Transverse colon (tissue), 4 donors: ENCODE results near the gene SLCO4A1. TPM values are rescaled to one million over a fixed set of nuclear protein-coding genes. Genes with fewer than 3 reads are reported as not detected.
A peak's percentile ranks its signal among the peaks of the same experiment; 100 is the strongest.

Experiments used
- DNase-seq: peaks from one replicate; pipeline ENCODE4 v3.0.0-alpha.2; 2019
- H3K27ac ChIP-seq, 4 donors: fragments of 200-600 bp; sonication (generic); 2 replicates each; pipeline ENCODE4 v1.5.1; 2016 to 2018; ENCODE audit warnings: inconsistent platforms in 4 of 4
- H3K27me3 ChIP-seq: fragments of 200-600 bp; sonication (generic); 2 replicates; pipeline ENCODE4 v1.5.1; 2017; ENCODE audit warnings: inconsistent platforms
- H3K36me3 ChIP-seq, 4 donors: fragments of 200-600 bp; sonication (generic); 2 replicates each; pipeline ENCODE4 v1.5.1; 2017 to 2019; ENCODE audit warnings: inconsistent platforms in 4 of 4
- H3K4me1 ChIP-seq, 4 donors: fragments of 200-600 bp; sonication (generic); 2 replicates each; pipeline ENCODE4 v1.5.1; 2017 to 2020; ENCODE audit warnings: inconsistent platforms in 4 of 4
- H3K4me3 ChIP-seq, 4 donors: fragments of 200-600 bp; sonication (generic); 1 replicate in 1 of 4; 2 replicates in 3 of 4; pipeline versions ENCODE4 v1.5.1 to v1.6.1; 2017 to 2019; ENCODE audit warnings: inconsistent platforms in 4 of 4
- H3K9me3 ChIP-seq, 2 donors: fragments of 200-600 bp; sonication (generic); 2 replicates each; pipeline ENCODE4 v1.5.1; 2017 to 2019; ENCODE audit warnings: inconsistent platforms in 2 of 2
- CTCF ChIP-seq, 5 experiments: fragments of 200-600 bp in 3 of 5; fragments of 450-650 bp in 2 of 5; sonication (generic) in 3 of 5; IDR thresholded peaks; 1 replicate in 2 of 5; 2 replicates in 3 of 5; pipeline ENCODE4 v1.5.1; 2016 to 2017; ENCODE audit warnings: antibody characterized with exemption in 5 of 5, inconsistent platforms in 3 of 5, mild to moderate bottlenecking in 2 of 5, moderate library complexity in 1 of 5
- EP300 ChIP-seq: sonication (generic); formaldehyde crosslinking; IDR thresholded peaks from one replicate; pipeline ENCODE4 v1.6.1; 2017; ENCODE audit warnings: antibody characterized with exemption, low read depth
- POLR2A ChIP-seq: fragments of 450-650 bp; IDR thresholded peaks from one replicate; pipeline ENCODE4 v1.6.1; 2016; ENCODE audit warnings: antibody characterized with exemption, mild to moderate bottlenecking, moderate library complexity
- POLR2AphosphoS5 ChIP-seq, 3 donors: sonication (generic); formaldehyde crosslinking; IDR thresholded peaks; one replicate each; pipeline ENCODE4 v1.6.1; 2016; ENCODE audit warnings: antibody characterized with exemption in 3 of 3
- WGBS, 2 donors: methylation state at CpG; one replicate each; pipeline ENCODE4 v1.1.5; 2018; ENCODE audit warnings: low coverage in 1 of 2; 5-methylcytosine and 5-hydroxymethylcytosine counted together
- in situ Hi-C, 4 donors: fragments of 200-750 bp; cut with MboI; loops; one replicate each; pipeline versions ENCODE4 v1.15.0 to v1.15.1; 2017; ENCODE audit warnings: low sequenced_read_pairs in 3 of 4, low pct_ligation_motif_present in 1 of 4, low pct_unique_long_range_greater_than_20kb in 1 of 4
- intact Hi-C: fragments of 100-400 bp; cut with DNase I; formaldehyde crosslinking; loops from one replicate; pipeline ENCODE4 v1.15.1; 2023; ENCODE audit warnings: low total_unique reads
- total RNA-seq, 4 donors: library from RNA; depleted of rRNA; stranded (reverse); fragments of >200 nt; gene quantifications; one replicate each; pipeline ENCODE4 v1.1.0, GENCODE V29; 2016

Gene SLCO4A1
- total RNA-seq, 4 donors from 2014 or later: 13.7 to 375 (median 60.0) TPM

- no peak for DNase-seq
- no peak overlapping the region for H3K4me3 ChIP-seq
- H3K4me1 ChIP-seq: peaks cover 8 to 26% (median 20%) of the 10 kb centered on the region in 4 donors
- no peaks in the 10 kb centered on the region for H3K27me3 ChIP-seq
- H3K9me3 ChIP-seq: no peaks in the 10 kb centered on the region
- no peak overlapping the region for H3K27ac ChIP-seq
- WGBS, 2 donors: 82 to 90% methylated on average over 7 to 16 of the region's 18 CpGs
- TF ChIP-seq EP300 (no peak), POLR2AphosphoS5 (IDR thresholded peaks at IDR 0.05) (no peak), CTCF (IDR thresholded peaks at IDR 0.05) (no peak), POLR2A (no peak)
- in situ Hi-C loops: loop anchor here in 3 of 4 donors (10.0 to 25.0 kb wide), 2 partner anchors 123 to 141 kb away; partner anchors contain the start of genes OGFR (in 2 of the 3) and MRGBP (in 1 of the 3)
- no peaks in the 10 kb centered on the region for H3K36me3 ChIP-seq
- intact Hi-C loops: no loop called here
These were observed 22.0 kb downstream of the SLCO4A1 start for GRCh38 chr20:62664019-62664971.

- Histone ChIP-seq H3K36me3 (no peaks in the 10 kb centered on the region), H3K27me3 (no peaks in the 10 kb centered on the region), H3K27ac (no peak overlapping the region), H3K4me3 (no peak overlapping the region), H3K9me3 (no peaks in the 10 kb centered on the region), H3K4me1 (peaks cover 8 to 26% (median 20%) of the 10 kb centered on the region in 4 donors)
- WGBS, 2 donors: 78% methylated on average over 12 of the region's 12 CpGs; no CpG with 5 or more reads in 1 of the 2 donors
- intact Hi-C loops: no loop called here
- TF ChIP-seq POLR2AphosphoS5 (IDR thresholded peaks at IDR 0.05): no peak
- TF ChIP-seq CTCF (IDR thresholded peaks at IDR 0.05): no peak
- no peak for TF ChIP-seq EP300
- no peak for TF ChIP-seq POLR2A
- no peak for DNase-seq
- in situ Hi-C loops: loop anchor here in 3 of 4 donors (10.0 to 25.0 kb wide), 2 partner anchors 122 to 140 kb away; partner anchors contain the start of genes OGFR (in 2 of the 3) and MRGBP (in 1 of the 3)
These were observed 23.0 kb downstream of the SLCO4A1 start for GRCh38 chr20:62665153-62665754.

- intact Hi-C loops: no loop called here
- H3K4me3 ChIP-seq: no peak overlapping the region
- DNase-seq: no peak
- no peak for TF ChIP-seq POLR2AphosphoS5 (IDR thresholded peaks at IDR 0.05)
- TF ChIP-seq EP300: no peak
- no peak for TF ChIP-seq POLR2A
- TF ChIP-seq CTCF (IDR thresholded peaks at IDR 0.05): no peak
- no peaks in the 10 kb centered on the region for H3K9me3 ChIP-seq
- H3K36me3 ChIP-seq: no peaks in the 10 kb centered on the region
- WGBS, 2 donors: 40 to 58% methylated on average over 2 to 29 of the region's 33 CpGs
- H3K27ac ChIP-seq: peak overlapping the region; percentile 61 to 81 (median 68)
- no peaks in the 10 kb centered on the region for H3K27me3 ChIP-seq
- H3K4me1 ChIP-seq: peaks cover 8 to 26% (median 20%) of the 10 kb centered on the region in 4 donors
- in situ Hi-C loops: loop anchor here in 3 of 4 donors (10.0 to 25.0 kb wide), 2 partner anchors 121 to 139 kb away; partner anchors contain the start of genes OGFR (in 2 of the 3) and MRGBP (in 1 of the 3)
These were observed 23.8 kb downstream of the SLCO4A1 start for GRCh38 chr20:62665826-62666735.
